ENCODE data around the gene KLHL12.

The KLHL12 gene

GRCh38 chr1:202952099-202952498 is 25.1 kb upstream of the KLHL12 start:
- in situ Hi-C loops (cut with MboI; ENCODE audit: low pct_unique_long_range_greater_than_20kb, low sequenced_read_pairs, unreplicated experiment), result no loop called here
- DNase-seq (ENCODE audit: low spot score), result no peak
- no peak for TF ChIP-seq CTCF (IDR thresholded peaks at IDR 0.05; ENCODE audit: extremely low read depth, insufficient read depth, missing control alignments)

DNA sequence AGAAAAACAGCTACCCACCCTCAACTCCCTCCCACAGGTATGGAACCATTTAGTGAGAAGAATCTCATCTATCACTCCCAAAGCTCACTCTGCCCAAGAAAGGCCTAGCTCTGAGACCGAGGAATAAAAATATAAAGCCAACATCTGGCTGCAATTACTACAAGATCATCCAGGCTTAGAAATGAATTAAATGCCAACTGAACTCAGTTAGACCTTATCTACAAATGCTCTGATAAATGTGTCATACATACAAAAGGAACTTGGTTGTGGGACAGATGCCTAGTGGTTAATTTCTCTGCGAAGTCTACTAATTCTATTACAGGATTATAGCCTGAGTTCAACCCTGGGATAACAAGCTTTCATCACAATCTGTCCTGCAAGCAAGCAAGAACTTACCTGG is 24.4 kb upstream of the KLHL12 start:
- DNase-seq (ENCODE audit: low spot score), result no peak
- in situ Hi-C loops (cut with MboI; ENCODE audit: low pct_unique_long_range_greater_than_20kb, low sequenced_read_pairs, unreplicated experiment), result no loop called here
- no peak for TF ChIP-seq CTCF (IDR thresholded peaks at IDR 0.05; ENCODE audit: extremely low read depth, insufficient read depth, missing control alignments)

GRCh38 chr1:202945483-202945882 is 18.4 kb upstream of the KLHL12 start:
- no peak for TF ChIP-seq CTCF (IDR thresholded peaks at IDR 0.05; ENCODE audit: extremely low read depth, insufficient read depth, missing control alignments)
- in situ Hi-C loops (cut with MboI; ENCODE audit: low pct_unique_long_range_greater_than_20kb, low sequenced_read_pairs, unreplicated experiment), result no loop called here
- no peak for DNase-seq (ENCODE audit: low spot score)

DNA sequence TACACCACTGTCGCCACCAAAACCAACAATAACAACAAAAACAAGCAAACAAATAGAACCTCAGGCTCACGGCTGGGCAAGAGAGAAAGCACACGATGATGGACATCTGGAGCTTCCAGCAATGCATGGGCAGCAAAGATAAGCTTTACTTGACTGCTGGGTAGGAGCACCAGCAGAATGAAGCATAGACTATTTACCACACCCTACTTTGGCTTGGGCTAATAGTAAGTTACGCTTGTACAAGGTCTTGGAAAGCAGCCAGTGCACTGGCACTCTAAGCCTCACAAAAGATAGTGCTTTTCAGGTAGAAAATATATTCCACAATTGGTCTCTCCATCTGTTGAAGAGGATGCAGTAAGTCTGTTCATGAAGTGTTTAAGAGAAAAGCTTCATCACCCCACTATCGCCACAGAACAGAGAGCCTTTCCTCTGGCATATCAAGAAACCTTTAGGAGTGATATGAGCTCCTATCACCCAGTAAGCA is 17.4 kb upstream of the KLHL12 start:
- TF ChIP-seq CTCF (IDR thresholded peaks at IDR 0.05; ENCODE audit: extremely low read depth, insufficient read depth, missing control alignments), result no peak
- in situ Hi-C loops (cut with MboI; ENCODE audit: low pct_unique_long_range_greater_than_20kb, low sequenced_read_pairs, unreplicated experiment), result no loop called here
- no peak for DNase-seq (ENCODE audit: low spot score)

GRCh38 chr1:202942426-202942825 is 15.4 kb upstream of the KLHL12 start:
- TF ChIP-seq CTCF (IDR thresholded peaks at IDR 0.05; ENCODE audit: extremely low read depth, insufficient read depth, missing control alignments), result no peak
- no peak for DNase-seq (ENCODE audit: low spot score)
- in situ Hi-C loops (cut with MboI; ENCODE audit: low pct_unique_long_range_greater_than_20kb, low sequenced_read_pairs, unreplicated experiment), result no loop called here

GRCh38 chr1:202941372-202941771 is 14.3 kb upstream of the KLHL12 start:
- in situ Hi-C loops (cut with MboI; ENCODE audit: low pct_unique_long_range_greater_than_20kb, low sequenced_read_pairs, unreplicated experiment), result no loop called here
- no peak for DNase-seq (ENCODE audit: low spot score)
- no peak for TF ChIP-seq CTCF (IDR thresholded peaks at IDR 0.05; ENCODE audit: extremely low read depth, insufficient read depth, missing control alignments)

GRCh38 chr1:202940561-202940960 is 13.5 kb upstream of the KLHL12 start:
- in situ Hi-C loops (cut with MboI; ENCODE audit: low pct_unique_long_range_greater_than_20kb, low sequenced_read_pairs, unreplicated experiment), result no loop called here
- TF ChIP-seq CTCF (IDR thresholded peaks at IDR 0.05; ENCODE audit: extremely low read depth, insufficient read depth, missing control alignments), result no peak
- DNase-seq (ENCODE audit: low spot score), result no peak

Data from GM13977 (cell line).